Activated T-helper 1 cell treated with anti-CD3 and anti-CD28 coated beads, Interleukin-12 subunit alpha, Interleukin-12 subunit beta, Interleukin-2, Interleukin-4 antibody, amounts not matched to agents 30 ng/mL and 10 ng/mL and 1 ng/mL, durations not matched to agents 14 hours and 24 hours and 36 hours (primary cell): Measurements from ENCODE around the gene ZSWIM1. TPM values are rescaled to one million over a fixed set of nuclear protein-coding genes. Genes with fewer than 3 reads are reported as not detected.
"Not testable (repeated sequence)": the region's sequence is repeated elsewhere in the genome, so short reads cannot be mapped to it uniquely, and the experiment has no call there.

Experiments
- DNase-seq: peaks from one replicate; pipeline ENCODE4 v3.0.0; 2021; ENCODE audit warnings: low spot score
- H3K27ac Mint-ChIP-seq: one replicate; pipeline ENCODE4 v1.8.0; 2021; ENCODE audit warnings: mild to moderate bottlenecking, mixed read lengths
- H3K27me3 Mint-ChIP-seq: one replicate; pipeline ENCODE4 v1.8.0; 2022; ENCODE audit warnings: mild to moderate bottlenecking, moderate library complexity, mixed read lengths; ENCODE audit not compliant: insufficient read depth
- H3K36me3 Mint-ChIP-seq: one replicate; pipeline ENCODE4 v1.8.0; 2021; ENCODE audit warnings: low read depth, mixed read lengths
- H3K4me1 Mint-ChIP-seq: one replicate; pipeline ENCODE4 v1.8.0; 2021; ENCODE audit warnings: low read depth, mixed read lengths
- H3K4me3 Mint-ChIP-seq: one replicate; pipeline ENCODE4 v1.8.0; 2021; ENCODE audit warnings: mild to moderate bottlenecking, moderate library complexity, mixed read lengths
- H3K9me3 Mint-ChIP-seq: one replicate; pipeline ENCODE4 v1.8.0; 2021; ENCODE audit warnings: mixed read lengths
- intact Hi-C: fragments of 100-400 bp; cut with micrococcal nuclease; formaldehyde crosslinking; loops from one replicate; pipeline ENCODE4 v1.15.1; 2024
- total RNA-seq: library from RNA; stranded (reverse); gene quantifications from 2 replicates; pipeline ENCODE4 v1.2.3, GENCODE V29; 2022

The ZSWIM1 gene
- total RNA-seq, 1 donor from 2014 or later, result 7.5 TPM

GRCh38 chr20:45897692-45898091 is 16.7 kb downstream of the ZSWIM1 start:
- Mint-ChIP-seq H3K4me1 (peaks cover 7% of the 10 kb centered on the region), H3K27ac (no peak overlapping the region), H3K36me3 (peaks cover 3% of the 10 kb centered on the region), H3K9me3 (no peaks in the 10 kb centered on the region), H3K4me3 (no peak overlapping the region), H3K27me3 (no peaks in the 10 kb centered on the region)
- intact Hi-C loops, result no loop called here
- no peak for DNase-seq

GRCh38 chr20:45898285-45898684 is 17.3 kb downstream of the ZSWIM1 start:
- H3K27me3 Mint-ChIP-seq, result no peaks in the 10 kb centered on the region
- H3K9me3 Mint-ChIP-seq, result no peaks in the 10 kb centered on the region
- intact Hi-C loops, result no loop called here
- no peak overlapping the region for H3K4me3 Mint-ChIP-seq
- peaks cover under 1% of the 10 kb centered on the region for H3K4me1 Mint-ChIP-seq
- H3K36me3 Mint-ChIP-seq, result peaks cover under 1% of the 10 kb centered on the region
- no peak overlapping the region for H3K27ac Mint-ChIP-seq
- DNase-seq, result no peak

GRCh38 chr20:45899046-45899835 is 18.2 kb downstream of the ZSWIM1 start:
- H3K4me3 Mint-ChIP-seq, result no peak overlapping the region
- H3K36me3 Mint-ChIP-seq, result no peaks in the 10 kb centered on the region
- H3K9me3 Mint-ChIP-seq, result no peaks in the 10 kb centered on the region
- no peaks in the 10 kb centered on the region for H3K4me1 Mint-ChIP-seq
- no peak overlapping the region for H3K27ac Mint-ChIP-seq
- intact Hi-C loops, result no loop called here
- DNase-seq, result no peak
- H3K27me3 Mint-ChIP-seq, result no peaks in the 10 kb centered on the region

- DNase-seq, H3K4me1 Mint-ChIP-seq, H3K36me3 Mint-ChIP-seq, H3K9me3 Mint-ChIP-seq, H3K4me3 Mint-ChIP-seq, H3K27ac Mint-ChIP-seq, intact Hi-C loops, H3K27me3 Mint-ChIP-seq: not testable (repeated sequence)
Observed at GRCh38 chr20:45901332-45901731, 20.3 kb downstream of the ZSWIM1 start.

- intact Hi-C loops, result no loop called here
- no peaks in the 10 kb centered on the region for H3K27me3 Mint-ChIP-seq
- no peaks in the 10 kb centered on the region for H3K4me1 Mint-ChIP-seq
- no peak overlapping the region for H3K4me3 Mint-ChIP-seq
- no peak for DNase-seq
- H3K9me3 Mint-ChIP-seq, result no peaks in the 10 kb centered on the region
- no peak overlapping the region for H3K27ac Mint-ChIP-seq
- no peaks in the 10 kb centered on the region for H3K36me3 Mint-ChIP-seq
Observed at GRCh38 chr20:45902199-45902701, 21.2 kb downstream of the ZSWIM1 start.

- Mint-ChIP-seq H3K9me3 (no peaks in the 10 kb centered on the region), H3K4me1 (no peaks in the 10 kb centered on the region), H3K36me3 (no peaks in the 10 kb centered on the region), H3K4me3 (no peak overlapping the region), H3K27ac (no peak overlapping the region), H3K27me3 (no peaks in the 10 kb centered on the region)
- no peak for DNase-seq
- intact Hi-C loops, result no loop called here
Observed at GRCh38 chr20:45904583-45905504, 23.8 kb downstream of the ZSWIM1 start.

- Mint-ChIP-seq H3K4me1 (peaks cover 2% of the 10 kb centered on the region), H3K36me3 (no peaks in the 10 kb centered on the region), H3K4me3 (no peak overlapping the region), H3K9me3 (no peaks in the 10 kb centered on the region), H3K27me3 (no peaks in the 10 kb centered on the region), H3K27ac (no peak overlapping the region)
- intact Hi-C loops, result no loop called here
- no peak for DNase-seq
Observed at GRCh38 chr20:45905505-45906079, 24.6 kb downstream of the ZSWIM1 start.

- no peak overlapping the region for H3K4me3 Mint-ChIP-seq
- peaks cover 5% of the 10 kb centered on the region for H3K27me3 Mint-ChIP-seq
- no peaks in the 10 kb centered on the region for H3K36me3 Mint-ChIP-seq
- no peaks in the 10 kb centered on the region for H3K9me3 Mint-ChIP-seq
- peaks cover 12% of the 10 kb centered on the region for H3K4me1 Mint-ChIP-seq
- DNase-seq, result no peak
- no peak overlapping the region for H3K27ac Mint-ChIP-seq
- intact Hi-C loops, result no loop called here
Observed at GRCh38 chr20:45907219-45907948, 26.4 kb downstream of the ZSWIM1 start.

GRCh38 chr20:45908084-45908483 is 27.1 kb downstream of the ZSWIM1 start:
- peaks cover 14% of the 10 kb centered on the region for H3K4me1 Mint-ChIP-seq
- intact Hi-C loops, result no loop called here
- no peak overlapping the region for H3K27ac Mint-ChIP-seq
- H3K36me3 Mint-ChIP-seq, result no peaks in the 10 kb centered on the region
- no peak for DNase-seq
- H3K9me3 Mint-ChIP-seq, result no peaks in the 10 kb centered on the region
- no peak overlapping the region for H3K4me3 Mint-ChIP-seq
- peaks cover 7% of the 10 kb centered on the region for H3K27me3 Mint-ChIP-seq

- no peaks in the 10 kb centered on the region for H3K36me3 Mint-ChIP-seq
- H3K27me3 Mint-ChIP-seq, result peaks cover 13% of the 10 kb centered on the region
- H3K27ac Mint-ChIP-seq, result no peak overlapping the region
- H3K4me1 Mint-ChIP-seq, result peaks cover 14% of the 10 kb centered on the region
- intact Hi-C loops, result no loop called here
- DNase-seq, result no peak
- no peaks in the 10 kb centered on the region for H3K9me3 Mint-ChIP-seq
- H3K4me3 Mint-ChIP-seq, result no peak overlapping the region
Observed at GRCh38 chr20:45909336-45909808, 28.3 kb downstream of the ZSWIM1 start.

GRCh38 chr20:45909817-45910669 is 29.0 kb downstream of the ZSWIM1 start:
- Mint-ChIP-seq H3K27ac (no peak overlapping the region), H3K27me3 (peaks cover 13% of the 10 kb centered on the region), H3K4me1 (peaks cover 14% of the 10 kb centered on the region)

More at GRCh38 chr20:45909817-45910669, 29.0 kb downstream of the ZSWIM1 start:
- Mint-ChIP-seq H3K9me3 (no peaks in the 10 kb centered on the region), H3K36me3 (no peaks in the 10 kb centered on the region), H3K4me3 (peak overlapping the region; percentile 45)
- no peak for DNase-seq
- intact Hi-C loops, result loop anchor here (1.0 kb wide), 3 partner anchors 19 to 62 kb away; partner anchors contain the start of genes ACOT8, CTSA, NEURL2 and ZNF335
